SK-N-MC (cell line): Measurements from ENCODE around the gene NSUN2.

ENCODE experiments used
- EZH2 ChIP-seq: fragments of 200-600 bp; sonication (generic); IDR thresholded peaks from one replicate; pipeline ENCODE4 v1.6.1; 2017; ENCODE audit warnings: antibody characterized with exemption
- POLR2AphosphoS5 ChIP-seq: IDR thresholded peaks from 2 replicates; pipeline ENCODE4 v1.6.1; 2012; ENCODE audit warnings: mild to moderate bottlenecking, low read depth, low read length, borderline replicate concordance

- TF ChIP-seq POLR2AphosphoS5 (no peak), EZH2 (no peak)
Measured at GRCh38 chr5:6584727-6585126, 48.1 kb downstream of the NSUN2 start.
